ENCODE measurements around the gene FLOT1. TPM values are rescaled to one million over a fixed set of nuclear protein-coding genes. Genes with fewer than 3 reads are reported as not detected.

FLOT1 gene
- total and polyA plus RNA-seq, 9 of the 15 experiments (the other 6 are each of a cell fraction or from before 2014, with no cell fraction given): 11.7 to 149 (median 118) TPM

DNA sequence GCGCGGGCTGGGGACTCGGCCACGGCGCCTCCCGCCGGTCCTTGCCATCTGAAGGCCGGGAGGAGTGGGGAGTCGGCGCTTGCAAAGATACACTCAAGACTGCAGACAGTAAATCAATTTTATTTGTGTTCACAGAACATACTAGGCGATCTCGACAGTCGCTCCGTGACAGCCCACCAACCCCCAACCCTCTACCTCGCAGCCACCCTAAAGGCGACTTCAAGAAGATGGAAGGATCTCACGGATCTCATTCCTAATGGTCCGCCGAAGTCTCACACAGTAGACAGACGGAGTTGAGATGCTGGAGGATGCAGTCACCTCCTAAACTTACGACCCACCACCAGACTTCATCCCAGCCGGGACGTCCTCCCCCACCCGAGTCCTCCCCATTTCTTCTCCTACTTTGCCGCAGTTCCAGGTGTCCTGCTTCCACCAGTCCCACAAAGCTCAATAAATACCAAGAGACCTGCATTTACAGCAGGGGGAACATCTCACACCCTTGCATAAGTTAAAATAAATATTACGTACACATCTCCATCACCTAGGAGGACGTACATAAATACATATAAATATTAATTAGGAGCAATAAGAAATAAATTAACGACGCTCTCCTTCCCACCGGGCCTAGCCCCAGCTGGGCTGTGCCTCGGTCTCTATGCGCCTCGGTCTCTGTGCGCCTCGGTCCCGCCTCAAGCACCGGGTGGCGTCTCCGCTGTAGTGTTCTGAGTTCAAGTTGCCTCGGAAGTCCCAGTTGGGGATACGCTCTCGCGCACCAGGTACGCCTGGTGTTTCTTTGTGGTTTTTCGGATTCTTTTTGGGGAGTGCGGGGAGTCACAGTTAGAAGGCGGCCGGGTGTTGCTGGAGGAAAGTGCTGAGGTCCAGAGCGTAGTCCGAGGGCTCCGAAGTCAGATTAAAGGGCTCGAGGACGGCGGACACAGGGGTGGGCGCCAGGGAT lies 889 bp upstream of the FLOT1 start (continued):
- TF ChIP-seq, protein P1, sequence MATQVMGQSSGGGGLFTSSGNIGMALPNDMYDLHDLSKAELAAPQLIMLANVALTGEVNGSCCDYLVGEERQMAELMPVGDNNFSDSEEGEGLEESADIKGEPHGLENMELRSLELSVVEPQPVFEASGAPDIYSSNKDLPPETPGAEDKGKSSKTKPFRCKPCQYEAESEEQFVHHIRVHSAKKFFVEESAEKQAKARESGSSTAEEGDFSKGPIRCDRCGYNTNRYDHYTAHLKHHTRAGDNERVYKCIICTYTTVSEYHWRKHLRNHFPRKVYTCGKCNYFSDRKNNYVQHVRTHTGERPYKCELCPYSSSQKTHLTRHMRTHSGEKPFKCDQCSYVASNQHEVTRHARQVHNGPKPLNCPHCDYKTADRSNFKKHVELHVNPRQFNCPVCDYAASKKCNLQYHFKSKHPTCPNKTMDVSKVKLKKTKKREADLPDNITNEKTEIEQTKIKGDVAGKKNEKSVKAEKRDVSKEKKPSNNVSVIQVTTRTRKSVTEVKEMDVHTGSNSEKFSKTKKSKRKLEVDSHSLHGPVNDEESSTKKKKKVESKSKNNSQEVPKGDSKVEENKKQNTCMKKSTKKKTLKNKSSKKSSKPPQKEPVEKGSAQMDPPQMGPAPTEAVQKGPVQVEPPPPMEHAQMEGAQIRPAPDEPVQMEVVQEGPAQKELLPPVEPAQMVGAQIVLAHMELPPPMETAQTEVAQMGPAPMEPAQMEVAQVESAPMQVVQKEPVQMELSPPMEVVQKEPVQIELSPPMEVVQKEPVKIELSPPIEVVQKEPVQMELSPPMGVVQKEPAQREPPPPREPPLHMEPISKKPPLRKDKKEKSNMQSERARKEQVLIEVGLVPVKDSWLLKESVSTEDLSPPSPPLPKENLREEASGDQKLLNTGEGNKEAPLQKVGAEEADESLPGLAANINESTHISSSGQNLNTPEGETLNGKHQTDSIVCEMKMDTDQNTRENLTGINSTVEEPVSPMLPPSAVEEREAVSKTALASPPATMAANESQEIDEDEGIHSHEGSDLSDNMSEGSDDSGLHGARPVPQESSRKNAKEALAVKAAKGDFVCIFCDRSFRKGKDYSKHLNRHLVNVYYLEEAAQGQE (IDR thresholded peaks at IDR 0.05; ENCODE audit: borderline replicate concordance): no peak
- TF ChIP-seq, protein P1 (CRISPR knock-in tag; IDR thresholded peaks at IDR 0.05; ENCODE audit: low read depth): no peak
- TF ChIP-seq ZBTB17 (CRISPR knock-in tag; IDR thresholded peaks at IDR 0.05) (no peak), ZNF316 (IDR thresholded peaks at IDR 0.05) (no peak), ZNF239 (CRISPR knock-in tag; IDR thresholded peaks at IDR 0.05) (no peak), FIP1L1 (IDR thresholded peaks at IDR 0.05; ENCODE audit: low read depth, low read length, poor library complexity, severe bottlenecking) (no peak), ELF1 (tag; IDR thresholded peaks at IDR 0.05) (no peak), SIX5 (IDR thresholded peaks at IDR 0.05; ENCODE audit: borderline replicate concordance in 1 of 2, insufficient read depth in 1 of 2, low read depth in 1 of 2, low read length in 2 of 2) (no peak), FOXK2 (conservative IDR thresholded peaks at IDR 0.05 in 1 of 2, IDR thresholded peaks at IDR 0.05 in 1 of 2; ENCODE audit: low read depth in 2 of 2) (peak in 1 of 2 experiments; percentile 25; a peak in 1 of 4 replicates), TEAD4 (IDR thresholded peaks at IDR 0.05; ENCODE audit: low read length) (no peak; the same call in none of the 2 replicates), TEAD4 (CRISPR knock-in tag; IDR thresholded peaks at IDR 0.05; ENCODE audit: borderline replicate concordance) (no peak), MTA3 (IDR thresholded peaks at IDR 0.05; ENCODE audit: borderline replicate concordance) (0 out of 2 replicates have a peak, but pooled peaks have one; percentile 27), DMBX1 (CRISPR knock-in tag; IDR thresholded peaks at IDR 0.05; ENCODE audit: borderline replicate concordance) (no peak), GATA2 (CRISPR knock-in tag; IDR thresholded peaks at IDR 0.05) (no peak; the same call in 1 of the 2 replicates)
- TF ChIP-seq, protein P2, sequence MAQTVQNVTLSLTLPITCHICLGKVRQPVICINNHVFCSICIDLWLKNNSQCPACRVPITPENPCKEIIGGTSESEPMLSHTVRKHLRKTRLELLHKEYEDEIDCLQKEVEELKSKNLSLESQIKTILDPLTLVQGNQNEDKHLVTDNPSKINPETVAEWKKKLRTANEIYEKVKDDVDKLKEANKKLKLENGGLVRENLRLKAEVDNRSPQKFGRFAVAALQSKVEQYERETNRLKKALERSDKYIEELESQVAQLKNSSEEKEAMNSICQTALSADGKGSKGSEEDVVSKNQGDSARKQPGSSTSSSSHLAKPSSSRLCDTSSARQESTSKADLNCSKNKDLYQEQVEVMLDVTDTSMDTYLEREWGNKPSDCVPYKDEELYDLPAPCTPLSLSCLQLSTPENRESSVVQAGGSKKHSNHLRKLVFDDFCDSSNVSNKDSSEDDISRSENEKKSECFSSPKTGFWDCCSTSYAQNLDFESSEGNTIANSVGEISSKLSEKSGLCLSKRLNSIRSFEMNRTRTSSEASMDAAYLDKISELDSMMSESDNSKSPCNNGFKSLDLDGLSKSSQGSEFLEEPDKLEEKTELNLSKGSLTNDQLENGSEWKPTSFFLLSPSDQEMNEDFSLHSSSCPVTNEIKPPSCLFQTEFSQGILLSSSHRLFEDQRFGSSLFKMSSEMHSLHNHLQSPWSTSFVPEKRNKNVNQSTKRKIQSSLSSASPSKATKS (CRISPR knock-in tag; IDR thresholded peaks at IDR 0.05): no peak
- TF ChIP-seq, protein P3, sequence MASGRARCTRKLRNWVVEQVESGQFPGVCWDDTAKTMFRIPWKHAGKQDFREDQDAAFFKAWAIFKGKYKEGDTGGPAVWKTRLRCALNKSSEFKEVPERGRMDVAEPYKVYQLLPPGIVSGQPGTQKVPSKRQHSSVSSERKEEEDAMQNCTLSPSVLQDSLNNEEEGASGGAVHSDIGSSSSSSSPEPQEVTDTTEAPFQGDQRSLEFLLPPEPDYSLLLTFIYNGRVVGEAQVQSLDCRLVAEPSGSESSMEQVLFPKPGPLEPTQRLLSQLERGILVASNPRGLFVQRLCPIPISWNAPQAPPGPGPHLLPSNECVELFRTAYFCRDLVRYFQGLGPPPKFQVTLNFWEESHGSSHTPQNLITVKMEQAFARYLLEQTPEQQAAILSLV (tag; IDR thresholded peaks at IDR 0.05): no peak
